Suprapubic skin (tissue), 4 donors: Measurements from ENCODE around the gene RNF182.

ENCODE experiments used
- CTCF ChIP-seq, 2 donors: fragments of 200-600 bp in 1 of 2; fragments of 450-650 bp in 1 of 2; sonication (generic) in 1 of 2; IDR thresholded peaks; one replicate each; pipeline ENCODE4 v1.5.1; 2016 to 2019; ENCODE audit warnings: antibody characterized with exemption in 2 of 2, mild to moderate bottlenecking in 1 of 2, moderate library complexity in 1 of 2
- EP300 ChIP-seq: sonication (generic); formaldehyde crosslinking; IDR thresholded peaks from one replicate; pipeline ENCODE4 v1.6.1; 2017; ENCODE audit warnings: antibody characterized with exemption
- POLR2A ChIP-seq, 2 donors: fragments of 450-650 bp; IDR thresholded peaks; one replicate each; pipeline ENCODE4 v1.6.1; 2017; ENCODE audit warnings: antibody characterized with exemption in 2 of 2, mild to moderate bottlenecking in 2 of 2, moderate library complexity in 2 of 2
- POLR2AphosphoS5 ChIP-seq, 3 donors: sonication (generic); formaldehyde crosslinking; IDR thresholded peaks; one replicate each; pipeline ENCODE4 v1.6.1; 2017; ENCODE audit warnings: antibody characterized with exemption in 3 of 3

GRCh38 chr6:13926378-13926777, 1.6 kb downstream of the RNF182 start:
- TF ChIP-seq POLR2A (IDR thresholded peaks at IDR 0.05) (no peak), CTCF (IDR thresholded peaks at IDR 0.05) (no peak), POLR2AphosphoS5 (IDR thresholded peaks at IDR 0.05) (no peak), EP300 (no peak)
